COLO668 (cell line): ENCODE measurements around the gene RASA4.
"Not testable (repeated sequence)": the region's sequence is repeated elsewhere in the genome, so short reads cannot be mapped to it uniquely, and the experiment has no call there.

Experiments
- DNase-seq: peaks from one replicate; lab custom pipeline; 2025; ENCODE audit not compliant: unreplicated experiment; lab: John Stamatoyannopoulos, UW

The RASA4 gene

DNA sequence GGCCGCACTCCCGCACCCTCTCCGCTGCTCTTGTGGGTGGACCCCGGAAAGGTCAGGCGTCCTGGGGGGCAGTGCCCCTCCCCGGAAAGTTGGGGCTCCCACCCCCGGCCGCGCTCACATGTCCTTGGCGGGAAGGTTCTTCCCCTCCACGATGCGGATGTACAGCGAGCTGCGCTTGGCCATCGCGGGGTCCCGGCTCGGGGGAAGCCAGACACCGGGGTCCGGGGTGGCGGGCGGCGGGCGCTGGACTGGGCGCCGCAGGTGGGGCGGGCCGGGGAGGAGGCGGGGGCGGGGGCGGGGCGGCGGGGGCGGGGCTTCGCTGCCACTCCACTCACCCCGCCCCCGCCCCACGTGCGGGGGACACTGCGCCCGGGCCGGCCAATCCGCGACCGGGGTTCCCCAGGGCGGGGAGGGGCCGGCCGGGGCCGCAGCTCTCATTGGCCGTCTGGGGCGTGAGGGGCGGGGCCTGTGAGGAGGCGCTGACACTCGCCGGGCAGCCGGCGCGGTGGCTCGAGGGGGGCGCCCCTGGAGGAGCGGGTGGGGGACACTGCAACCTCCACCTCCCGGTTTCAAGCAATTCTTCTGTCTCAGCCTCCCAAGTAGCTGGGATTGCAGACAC, at the start of gene RASA4:
TSS of gene RASA4 (minus strand) at position 250 of the 619 bp plus-strand sequence. CDS start at position 183, 67 bp downstream.
- DNase-seq: not testable (repeated sequence)

DNA sequence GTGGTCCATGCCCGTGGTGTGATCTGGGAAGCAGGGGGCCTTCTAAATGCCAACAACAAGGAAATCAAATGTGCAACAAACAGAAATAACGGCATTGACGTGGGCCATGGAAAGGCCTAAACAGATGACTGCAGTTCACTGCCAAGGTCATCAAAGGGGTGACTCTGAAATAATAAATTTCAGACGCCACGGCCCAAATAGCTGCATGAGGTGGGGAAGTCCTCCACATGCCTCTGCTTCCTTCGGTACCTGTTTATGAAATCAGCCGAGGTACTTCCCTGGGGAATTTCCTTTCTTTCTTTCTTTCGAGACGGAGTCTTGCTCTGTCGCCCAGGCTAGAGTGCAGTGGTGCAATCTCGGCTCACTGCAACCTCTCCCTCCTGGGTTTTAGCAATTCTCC, 48.2 kb upstream of the RASA4 start:
- DNase-seq: not testable (repeated sequence)

DNA sequence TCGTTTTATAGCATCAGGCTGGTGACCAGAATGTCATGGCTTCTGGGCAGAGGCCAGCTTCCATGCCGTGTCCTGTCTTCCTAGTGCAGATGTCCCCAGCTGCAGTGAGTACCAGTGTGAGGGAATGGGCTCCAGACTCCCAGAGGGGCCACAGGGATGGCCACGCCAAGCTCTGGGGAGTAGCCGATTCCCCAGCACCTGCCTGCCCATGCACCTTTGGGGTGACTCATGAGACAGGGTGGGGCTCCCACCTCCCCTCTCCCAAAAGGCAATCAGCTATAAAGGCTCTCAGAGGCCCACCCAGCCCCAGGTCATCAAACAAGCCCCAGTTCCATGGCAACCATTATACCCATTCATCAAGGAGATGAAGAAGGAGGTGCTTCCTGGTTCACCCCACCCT, 33.4 kb upstream of the RASA4 start, which contains the start of gene SPDYE2B:
TSS of gene SPDYE2B (plus strand) at position 396 of the 400 bp plus-strand sequence. CDS start 2,030 bp downstream, outside the sequence.
- DNase-seq: not testable (repeated sequence)

DNA sequence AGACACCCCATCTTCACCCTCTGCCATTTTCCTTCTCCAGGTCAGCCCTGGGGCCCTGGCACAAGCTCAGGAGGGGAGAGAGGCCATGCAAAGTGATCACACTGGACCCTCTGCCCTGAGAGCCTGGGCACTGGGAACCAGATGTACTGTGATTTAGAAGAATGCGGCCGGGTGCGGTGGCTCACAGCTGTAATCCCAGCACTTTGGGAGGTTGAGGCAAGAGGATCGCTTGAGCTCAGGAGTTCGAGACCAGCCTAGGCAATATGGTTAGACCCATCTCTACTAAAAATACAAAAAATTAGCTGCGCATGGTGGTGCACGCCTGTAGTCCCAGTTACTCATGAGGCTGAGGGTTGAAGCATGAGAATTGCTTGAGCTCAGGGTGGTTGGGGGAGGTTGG, 31.3 kb upstream of the RASA4 start:
- DNase-seq: not testable (repeated sequence)

DNA sequence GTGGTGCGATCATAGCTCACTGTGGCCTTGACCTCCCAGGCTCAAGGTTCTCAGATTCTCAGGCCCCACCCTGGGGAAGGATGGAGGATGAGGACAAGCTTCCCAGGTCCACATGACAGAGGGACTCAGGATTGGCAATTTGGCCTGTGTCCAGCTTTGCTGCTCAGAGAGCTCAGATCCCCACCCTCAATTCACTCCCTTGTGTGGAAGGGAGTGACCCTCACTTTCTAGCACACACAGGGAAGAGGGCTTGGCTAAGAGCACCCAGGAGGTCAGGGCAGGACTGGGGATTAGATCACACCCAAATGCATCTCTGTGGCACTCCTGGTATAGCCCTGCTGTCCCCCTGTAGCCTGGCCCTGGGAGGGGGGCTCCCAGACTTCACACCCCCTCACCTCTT, 26.8 kb upstream of the RASA4 start:
- not testable (repeated sequence) for DNase-seq

DNA sequence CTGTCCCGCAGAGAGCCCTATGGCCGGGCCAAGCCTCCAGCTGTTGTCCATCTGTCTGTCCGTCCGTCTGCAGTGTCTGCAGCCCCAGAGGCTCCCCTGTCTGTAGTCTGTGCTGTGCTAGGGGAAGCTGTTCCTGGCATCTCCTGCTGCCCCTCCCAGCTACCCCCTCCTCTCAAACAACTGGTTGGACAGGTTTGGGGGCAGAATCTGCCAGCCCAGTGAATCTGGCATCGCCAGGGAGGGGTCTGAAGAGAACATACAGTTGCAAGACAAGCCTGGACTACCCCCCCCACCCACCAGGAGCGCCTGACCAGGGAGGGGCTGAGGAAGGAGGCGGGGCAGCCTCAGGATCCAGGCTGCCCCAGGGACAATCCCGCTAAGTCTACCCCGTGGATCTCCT, 26.1 kb upstream of the RASA4 start, which contains the start of gene UPK3BL1:
TSS of gene UPK3BL1 (minus strand) at position 101 of the 400 bp plus-strand sequence. CDS start at position 51, 50 bp downstream.
- DNase-seq: not testable (repeated sequence)

DNA sequence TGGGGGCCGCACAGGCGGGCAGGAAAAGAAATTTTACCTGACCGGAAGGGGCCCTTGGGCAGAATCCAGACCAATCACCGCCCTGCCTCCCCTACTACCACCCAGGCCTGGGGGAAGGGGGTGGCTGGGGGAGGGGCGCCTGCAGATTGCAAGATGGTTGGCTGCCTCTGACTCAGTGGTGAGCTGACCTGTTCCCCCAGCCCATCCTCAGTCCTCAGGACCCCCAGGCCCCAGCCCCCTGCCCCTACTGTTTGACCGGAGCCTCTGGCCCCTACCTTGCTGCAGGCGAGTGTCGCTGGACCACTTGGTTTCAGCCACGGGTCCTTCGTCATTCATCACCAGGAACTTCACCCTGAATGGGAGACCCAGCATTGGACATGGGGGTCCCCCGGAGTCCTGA, 22.3 kb upstream of the RASA4 start:
- DNase-seq: not testable (repeated sequence)

DNA sequence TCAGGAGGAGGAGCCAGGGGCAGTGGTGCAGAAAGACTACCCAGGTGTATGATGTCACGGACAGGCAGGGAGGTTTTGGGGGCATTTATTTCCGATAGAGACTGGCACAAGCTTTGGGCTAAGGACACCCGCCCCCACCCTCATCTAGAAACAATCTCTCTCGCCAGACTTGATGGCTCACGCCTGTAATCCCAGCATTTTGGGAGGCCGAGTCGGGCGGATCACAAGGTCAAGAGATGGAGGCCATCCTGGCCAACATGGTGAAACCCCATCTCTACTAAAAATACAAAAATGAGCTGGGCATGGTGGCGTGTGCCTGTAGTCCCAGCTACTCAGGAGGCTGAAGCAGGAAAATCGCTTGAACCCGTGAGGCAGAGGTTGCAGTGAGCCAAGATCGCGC, 20.4 kb upstream of the RASA4 start:
- not testable (repeated sequence) for DNase-seq

DNA sequence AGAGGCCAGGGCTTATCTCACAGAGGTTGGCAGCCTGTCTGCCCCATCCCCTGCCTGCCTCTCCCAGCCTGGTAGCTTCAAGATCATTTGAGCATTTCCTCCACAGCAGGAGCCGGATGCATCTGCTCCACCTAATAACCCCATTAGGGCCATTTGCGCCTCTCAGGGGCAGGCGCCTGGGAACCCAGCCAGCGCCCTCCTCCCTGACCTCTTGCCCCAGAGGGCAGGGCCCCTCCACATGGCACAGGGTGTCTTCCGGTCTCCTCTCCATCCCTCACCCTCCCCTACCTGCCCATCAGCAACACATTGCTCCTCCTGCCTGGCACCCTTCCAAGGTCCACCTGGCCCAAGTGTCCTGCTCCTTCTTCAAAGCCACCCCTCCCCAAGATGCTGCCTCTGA, 18.8 kb upstream of the RASA4 start:
- not testable (repeated sequence) for DNase-seq

DNA sequence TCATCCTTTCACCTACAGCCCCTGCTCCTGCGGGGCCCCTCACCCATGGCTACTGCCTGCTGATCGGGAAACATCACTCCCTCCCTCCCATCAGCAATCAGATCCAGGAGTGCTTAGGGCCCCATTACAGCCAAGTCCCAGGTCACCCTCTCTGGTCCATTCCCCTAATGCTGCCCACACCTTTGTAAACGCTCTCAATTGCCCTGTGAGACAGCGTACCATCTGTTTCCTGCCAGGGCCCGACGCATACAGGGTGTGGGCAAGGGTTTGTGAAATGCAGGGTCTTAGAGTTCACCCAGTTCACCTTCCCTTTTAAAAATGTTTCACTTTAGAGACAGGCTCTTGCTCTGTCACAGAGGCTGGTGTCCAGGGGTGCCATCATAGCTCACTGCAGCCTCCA, 17.7 kb upstream of the RASA4 start:
- DNase-seq: not testable (repeated sequence)

DNA sequence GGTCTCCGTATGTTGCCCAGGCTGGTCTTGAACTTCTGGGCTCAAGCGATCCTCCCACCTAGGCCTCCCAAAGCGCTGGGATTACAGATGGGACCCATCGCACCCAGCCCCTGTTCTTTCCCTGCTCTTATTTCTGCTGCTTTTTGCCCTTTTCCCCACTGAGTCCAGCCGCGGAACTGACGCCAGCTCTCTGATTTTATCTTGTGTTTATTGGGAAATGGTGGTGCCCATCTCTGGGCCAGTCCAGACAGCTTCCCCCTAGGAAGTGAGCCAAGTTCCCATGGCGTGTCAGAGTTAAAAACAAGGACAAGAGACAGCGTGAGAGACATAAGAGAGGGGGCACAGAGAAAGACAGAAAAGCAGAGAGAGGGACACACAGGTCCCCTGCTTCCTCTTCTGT, 14.1 kb upstream of the RASA4 start:
- DNase-seq: not testable (repeated sequence)

DNA sequence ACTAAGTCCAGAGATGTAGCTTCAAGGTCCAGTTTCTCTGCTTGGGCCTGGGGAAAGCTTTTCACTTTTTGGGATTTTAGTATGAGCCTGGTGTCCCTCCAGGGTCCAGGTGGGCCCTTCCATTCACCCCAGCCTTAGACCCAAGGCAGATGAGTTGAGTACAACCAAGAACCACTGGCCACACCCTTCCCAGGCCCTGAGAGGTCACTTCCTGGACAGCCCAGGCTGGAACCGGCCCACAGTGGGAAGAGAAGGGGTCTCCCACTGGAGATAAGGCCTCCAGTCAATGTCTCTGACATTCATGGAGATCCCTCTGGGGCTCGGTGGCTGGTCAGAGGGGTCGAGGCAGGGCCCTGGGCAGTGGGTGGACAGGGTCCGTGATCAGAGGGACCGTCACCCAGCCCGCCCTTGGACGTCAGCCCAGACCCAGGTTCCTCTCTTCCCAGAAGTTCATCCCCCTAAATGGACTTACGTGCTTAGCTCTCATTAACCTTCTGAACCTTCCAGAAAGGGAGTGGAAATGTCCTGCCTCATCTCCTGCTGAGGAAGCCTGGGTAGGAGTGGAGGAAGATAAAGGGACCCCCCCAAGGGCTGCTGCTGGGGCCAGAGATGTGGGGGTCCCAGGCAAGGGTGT, 10.8 kb upstream of the RASA4 start:
- DNase-seq: not testable (repeated sequence)

DNA sequence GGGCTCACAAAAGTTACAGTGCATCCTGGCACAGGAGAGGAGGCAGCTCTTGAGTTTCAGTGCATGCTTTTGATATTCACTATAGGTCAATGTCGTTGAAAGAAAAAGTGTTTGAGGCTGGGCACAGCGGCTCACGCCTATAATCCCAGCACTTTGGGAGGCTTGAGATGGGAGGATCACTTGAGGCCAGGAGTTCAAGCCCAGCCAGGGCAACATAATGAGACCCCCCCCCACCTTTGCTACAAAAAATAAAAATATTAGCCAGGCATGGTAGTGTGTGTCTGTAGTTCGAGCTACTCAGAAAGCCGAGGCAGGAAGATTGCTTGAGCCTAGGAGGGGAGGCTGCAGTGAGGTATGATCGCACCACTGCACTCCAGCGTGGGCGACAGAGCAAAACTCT, 1.6 kb upstream of the RASA4 start:
- not testable (repeated sequence) for DNase-seq

DNA sequence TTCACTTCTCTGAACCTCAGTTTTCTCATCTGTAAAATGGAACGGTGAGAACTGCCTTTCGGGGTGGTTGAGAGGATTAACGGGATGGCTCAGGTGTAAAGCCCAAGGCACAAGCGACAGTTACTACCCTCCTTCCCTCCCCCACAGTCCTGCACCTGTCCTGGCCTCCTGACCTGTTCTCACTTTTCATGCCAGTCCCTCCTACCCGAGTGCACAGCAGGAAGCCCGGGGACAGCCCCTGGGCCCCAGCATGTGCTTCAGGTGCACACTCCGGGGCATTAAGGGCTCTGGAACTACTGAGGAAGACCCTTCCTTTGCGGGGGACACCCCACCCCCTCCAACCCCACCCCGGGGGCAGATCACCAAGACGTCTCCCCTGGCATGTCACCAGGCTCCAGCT, 626 bp downstream of the RASA4 start:
- not testable (repeated sequence) for DNase-seq

DNA sequence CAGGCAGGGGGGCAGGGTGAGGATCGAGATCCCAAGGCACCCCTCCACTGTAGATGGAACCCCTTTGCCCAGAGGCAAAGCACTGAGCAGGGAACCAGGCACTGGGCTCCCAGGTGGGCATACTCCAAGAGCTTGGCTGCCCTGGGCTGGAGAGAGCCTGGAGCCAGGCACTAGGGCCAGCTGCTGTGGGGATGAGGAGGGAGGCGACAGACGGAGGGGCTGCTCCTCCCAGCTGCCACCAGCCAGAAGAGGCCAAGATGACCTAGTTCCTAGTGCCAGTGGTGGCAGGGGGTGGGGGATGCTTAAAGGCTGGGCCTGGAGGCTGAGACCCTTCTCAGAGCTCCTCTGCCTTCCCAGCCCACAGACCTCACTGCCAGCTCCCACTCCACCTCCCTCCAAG, 1.7 kb downstream of the RASA4 start:
- DNase-seq: not testable (repeated sequence)

DNA sequence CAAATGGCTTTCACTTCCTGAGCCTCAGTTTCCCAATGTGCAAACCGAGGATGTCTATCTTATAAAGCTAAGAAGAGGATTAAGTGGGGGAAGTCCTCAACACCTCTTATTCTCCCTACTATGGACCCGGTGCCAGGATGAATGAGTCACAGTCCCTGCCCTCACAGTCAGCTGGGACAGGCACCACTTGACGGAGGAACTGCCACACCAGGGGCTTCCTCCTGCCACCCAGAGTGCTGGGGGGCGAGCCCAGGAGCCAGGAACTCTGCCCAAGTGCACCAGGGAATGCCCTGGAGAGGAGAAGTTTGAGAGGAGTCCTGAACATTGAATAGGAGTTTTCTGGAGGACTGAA, 2.2 kb downstream of the RASA4 start:
- DNase-seq: not testable (repeated sequence)

DNA sequence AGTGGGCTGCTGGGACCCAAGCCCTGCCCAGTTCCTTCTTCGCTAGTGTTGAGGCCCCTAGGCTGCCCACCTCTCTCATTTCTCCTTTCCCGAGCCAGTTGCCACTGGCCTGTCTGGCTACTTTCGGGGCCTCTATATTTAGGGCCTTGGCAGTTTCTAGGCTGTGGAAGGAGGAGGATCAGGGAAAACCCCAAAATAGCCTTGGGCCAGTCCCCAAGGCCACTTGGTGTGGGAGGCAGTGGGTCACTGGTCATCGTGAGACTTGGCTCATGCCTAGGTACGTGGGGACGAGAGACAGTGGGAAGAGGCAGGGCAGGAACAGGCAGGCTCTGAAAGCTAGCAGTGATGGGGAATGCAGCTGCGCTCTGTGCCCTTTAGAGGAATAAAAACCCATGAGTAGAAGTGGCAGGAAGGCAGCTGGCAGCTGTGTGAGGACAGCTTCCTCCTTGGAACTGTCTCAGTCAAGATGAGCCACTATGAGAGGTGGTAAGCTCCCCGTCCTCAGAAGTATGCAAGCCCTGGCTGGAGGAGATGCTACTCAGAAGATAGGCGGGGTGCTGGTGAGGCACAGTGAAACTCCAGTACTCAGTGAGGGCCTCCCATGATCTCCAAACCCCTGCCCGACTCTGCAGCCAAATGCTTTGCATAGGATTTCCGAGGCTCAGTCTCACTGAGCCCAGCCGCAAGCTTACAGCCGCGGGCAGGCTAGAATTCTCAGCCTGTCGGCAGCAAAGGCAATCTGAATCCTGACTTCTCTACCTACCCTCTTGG, 2.8 kb downstream of the RASA4 start:
- not testable (repeated sequence) for DNase-seq

DNA sequence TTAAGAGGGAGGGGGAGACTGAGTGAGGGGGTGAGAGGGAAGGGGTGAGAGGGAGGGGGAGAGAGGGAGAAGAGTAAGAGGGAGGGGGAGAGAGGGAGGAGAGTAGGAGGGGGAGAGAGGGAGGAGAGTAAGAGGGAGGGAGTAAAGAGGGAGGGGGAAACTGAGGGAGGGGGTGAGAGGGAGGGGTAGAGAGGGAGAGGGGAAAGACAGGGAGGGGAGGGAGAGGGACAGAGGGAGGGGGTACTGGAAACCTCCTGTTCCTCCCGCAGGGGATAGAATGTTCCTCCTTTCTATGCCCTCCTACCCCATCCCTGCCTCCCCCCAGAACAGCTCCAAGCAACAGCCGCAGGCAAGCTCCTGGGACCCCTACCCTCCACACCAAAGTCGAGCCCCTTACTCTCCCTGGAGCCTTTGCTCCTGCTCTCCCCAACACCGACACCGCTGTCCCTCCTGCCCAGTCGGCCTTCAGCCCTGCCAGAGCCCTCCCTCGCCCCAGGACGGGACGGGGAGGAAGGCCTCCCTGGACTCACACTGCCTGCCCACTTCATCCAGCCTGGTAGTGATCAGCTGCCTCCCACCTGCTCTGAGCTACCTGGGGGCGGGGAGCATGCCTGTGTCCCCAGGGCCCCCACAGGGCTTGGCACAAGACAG, 4.8 kb downstream of the RASA4 start:
- not testable (repeated sequence) for DNase-seq

DNA sequence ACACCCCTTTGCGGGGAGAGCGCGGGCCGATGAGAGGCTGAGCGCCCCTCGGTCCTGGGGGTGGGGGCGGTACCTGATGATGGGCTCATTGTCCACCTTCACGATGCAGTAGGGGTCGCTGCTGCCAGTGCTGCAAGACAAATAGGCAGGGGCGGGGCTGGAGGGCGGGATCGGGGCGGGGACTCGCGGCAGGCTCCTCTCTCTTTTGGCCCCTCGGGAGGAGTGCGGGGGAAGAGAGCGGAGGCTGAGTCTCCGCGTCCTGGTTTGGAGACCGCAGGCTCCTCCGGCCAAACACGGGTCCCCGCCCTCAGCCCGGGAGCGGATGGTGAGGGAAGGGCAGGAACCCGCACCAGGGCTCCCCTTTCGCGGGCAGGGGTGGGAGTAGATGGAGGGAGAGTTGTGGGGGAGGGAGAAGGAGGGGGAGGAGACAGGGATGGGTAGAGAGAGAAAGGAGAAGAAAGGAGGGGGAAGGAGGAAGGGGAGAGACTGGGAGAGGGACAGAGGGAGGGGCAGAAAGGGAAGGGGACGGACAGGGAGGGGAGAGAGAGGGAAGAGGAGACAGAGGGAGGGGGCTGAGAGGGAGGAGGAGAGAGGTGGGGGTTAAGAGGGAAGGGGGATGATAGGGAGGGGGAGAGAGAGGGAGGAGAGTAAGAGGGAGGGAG, 5.4 kb downstream of the RASA4 start:
- not testable (repeated sequence) for DNase-seq

DNA sequence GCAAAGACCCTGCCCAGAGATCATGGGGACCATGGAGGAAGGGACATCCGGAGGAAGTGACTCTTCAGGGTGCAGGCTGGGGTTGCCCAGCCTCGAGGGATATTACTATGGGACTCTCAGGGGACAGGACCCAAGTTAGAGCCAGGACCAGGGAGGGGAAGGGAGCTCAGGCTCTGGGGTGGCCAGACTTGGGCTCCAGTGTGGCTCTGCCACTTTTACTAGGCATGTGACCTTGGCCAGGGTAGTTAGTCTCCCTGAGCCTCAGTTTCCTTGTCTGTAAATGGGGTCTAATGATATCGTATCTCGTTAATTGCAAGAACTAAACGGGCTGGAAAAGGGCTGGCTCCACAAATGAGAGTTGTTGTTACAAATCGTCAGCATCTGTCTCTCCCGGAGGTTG, 6.1 kb downstream of the RASA4 start:
- not testable (repeated sequence) for DNase-seq

DNA sequence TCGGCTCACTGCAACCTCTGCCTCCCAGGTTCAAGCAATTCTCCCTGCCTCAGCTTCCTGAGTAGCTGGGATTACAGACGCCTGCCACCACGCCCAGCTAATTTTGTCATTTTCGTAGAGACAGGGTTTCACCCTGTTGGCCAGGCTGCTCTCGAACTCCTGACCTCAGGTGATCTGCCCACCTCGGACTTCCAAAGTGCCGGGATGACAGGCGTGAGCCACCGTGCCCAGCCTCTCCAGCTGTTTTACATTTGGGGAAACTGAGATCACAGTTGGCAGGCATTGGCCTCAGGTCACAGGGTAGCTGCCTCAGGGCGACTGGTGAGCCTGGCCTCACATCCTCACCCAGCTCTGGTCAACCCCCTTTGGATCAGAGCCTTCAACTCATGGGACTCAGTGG, 6.8 kb downstream of the RASA4 start:
- not testable (repeated sequence) for DNase-seq
